ENCODE results near the gene KRTAP5-1.
A peak's percentile ranks its signal among the peaks of the same experiment; 100 is the strongest.
"Not testable (repeated sequence)": the region's sequence is repeated elsewhere in the genome, so short reads cannot be mapped to it uniquely, and the experiment has no call there.

KRTAP5-1 gene

GRCh38 chr11:1597994-1598380 lies 12.9 kb upstream of the KRTAP5-1 start, which contains the start of gene KRTAP5-2:
Gene KRTAP5-2, minus strand, starts transcription at chr11:1598294. Its CDS starts 44 bp downstream, at chr11:1598250.
- no CpG with 5 or more reads among the region's 4 CpGs for WGBS, 2 donors (ENCODE audit: extremely low coverage in 2 of 2, insufficient read length in 2 of 2, insufficient replicate concordance in 1 of 2)
- DNase-seq (ENCODE audit: low spot score) = no peak
- Histone ChIP-seq H4K91ac (ENCODE audit: low read depth, low read length, poor library complexity) (no peak within 1 kb of the TSS), H2BK15ac (ENCODE audit: low read length) (no peak within 1 kb of the TSS), H3K9me3 (replicated peaks in 1 of 2; ENCODE audit: control insufficient read depth in 2 of 2, insufficient read depth in 1 of 2, low read depth in 1 of 2, low read length in 2 of 2) (no peaks in the 10 kb centered on the region), H3K27ac (replicated peaks; ENCODE audit: low read length) (no peak within 1 kb of the TSS), H2BK5ac (ENCODE audit: low read length) (no peak within 1 kb of the TSS), H3K18ac (ENCODE audit: low read length) (no peak within 1 kb of the TSS), H2AFZ (ENCODE audit: low read length) (no peak within 1 kb of the TSS), H3K4me3 (ENCODE audit: low read length in 2 of 2) (no peak within 1 kb of the TSS), H3K27me3 (ENCODE audit: control insufficient read depth in 3 of 3, insufficient read depth in 3 of 3, low read depth in 1 of 3, low read length in 3 of 3) (peaks cover 0 to 22% (median 11%) of the 10 kb centered on the region in 3 experiments), H2BK12ac (ENCODE audit: low read length) (no peak within 1 kb of the TSS), H2AK5ac (ENCODE audit: low read depth, low read length) (no peak within 1 kb of the TSS), H3K9ac (ENCODE audit: low read depth, low read length, poor library complexity) (peak within 1 kb of the TSS; percentile 60), H3K36me3 (replicated peaks in 1 of 2; ENCODE audit: control insufficient read depth in 2 of 2, insufficient read depth in 2 of 2, low read length in 2 of 2) (no peaks in the 10 kb centered on the region), H3K4ac (ENCODE audit: low read length) (no peak within 1 kb of the TSS), H2BK120ac (ENCODE audit: low read depth, low read length) (no peak within 1 kb of the TSS), H3K4me1 (ENCODE audit: control insufficient read depth in 2 of 2, insufficient read depth in 1 of 2, low read depth in 1 of 2, low read length in 2 of 2) (no peaks in the 10 kb centered on the region), H4K8ac (ENCODE audit: low read depth, low read length) (peak within 1 kb of the TSS; percentile 43), H3K14ac (ENCODE audit: low read length) (no peak within 1 kb of the TSS), H3K4me2 (ENCODE audit: insufficient read depth, low read length, poor library complexity, severe bottlenecking) (no peak within 1 kb of the TSS), H3K79me1 (ENCODE audit: low read depth, low read length) (no peaks in the 10 kb centered on the region), H3K23ac (ENCODE audit: low read depth, low read length, poor library complexity) (peak within 1 kb of the TSS; percentile 65)

- Histone ChIP-seq H3K4ac (ENCODE audit: low read length) (no peak overlapping the region), H2BK5ac (ENCODE audit: low read length) (no peak overlapping the region), H3K4me1 (ENCODE audit: control insufficient read depth in 2 of 2, insufficient read depth in 1 of 2, low read depth in 1 of 2, low read length in 2 of 2) (no peaks in the 10 kb centered on the region), H3K14ac (ENCODE audit: low read length) (no peak overlapping the region), H3K27me3 (ENCODE audit: control insufficient read depth in 3 of 3, insufficient read depth in 3 of 3, low read depth in 1 of 3, low read length in 3 of 3) (peaks cover 0 to 25% (median 11%) of the 10 kb centered on the region in 3 experiments), H3K4me3 (ENCODE audit: low read length in 2 of 2) (no peak overlapping the region), H2BK12ac (ENCODE audit: low read length) (no peak overlapping the region), H2AFZ (ENCODE audit: low read length) (no peak overlapping the region), H3K9me3 (replicated peaks in 1 of 2; ENCODE audit: control insufficient read depth in 2 of 2, insufficient read depth in 1 of 2, low read depth in 1 of 2, low read length in 2 of 2) (no peaks in the 10 kb centered on the region), H4K8ac (ENCODE audit: low read depth, low read length) (peak overlapping the region; percentile 43), H3K9ac (ENCODE audit: low read depth, low read length, poor library complexity) (peak overlapping the region; percentile 60), H3K79me1 (ENCODE audit: low read depth, low read length) (no peaks in the 10 kb centered on the region), H3K36me3 (replicated peaks in 1 of 2; ENCODE audit: control insufficient read depth in 2 of 2, insufficient read depth in 2 of 2, low read length in 2 of 2) (no peaks in the 10 kb centered on the region), H2BK15ac (ENCODE audit: low read length) (no peak overlapping the region), H2AK5ac (ENCODE audit: low read depth, low read length) (no peak overlapping the region), H4K91ac (ENCODE audit: low read depth, low read length, poor library complexity) (no peak overlapping the region), H3K27ac (replicated peaks; ENCODE audit: low read length) (no peak overlapping the region), H3K18ac (ENCODE audit: low read length) (no peak overlapping the region), H2BK120ac (ENCODE audit: low read depth, low read length) (no peak overlapping the region), H3K23ac (ENCODE audit: low read depth, low read length, poor library complexity) (peak overlapping the region; percentile 65), H3K4me2 (ENCODE audit: insufficient read depth, low read length, poor library complexity, severe bottlenecking) (no peak overlapping the region)
- DNase-seq (ENCODE audit: low spot score) = no peak
- WGBS, 2 donors (ENCODE audit: extremely low coverage in 2 of 2, insufficient read length in 2 of 2, insufficient replicate concordance in 1 of 2) = no CpG with 5 or more reads among the region's 10 CpGs
Measured at GRCh38 chr11:1597331-1597993, 12.4 kb upstream of the KRTAP5-1 start.

- H2AK5ac ChIP-seq (ENCODE audit: low read depth, low read length); H3K4ac ChIP-seq (ENCODE audit: low read length); H4K91ac ChIP-seq (ENCODE audit: low read depth, low read length, poor library complexity); H2BK12ac ChIP-seq (ENCODE audit: low read length); H3K9ac ChIP-seq (ENCODE audit: low read depth, low read length, poor library complexity); H3K23ac ChIP-seq (ENCODE audit: low read depth, low read length, poor library complexity); H3K4me2 ChIP-seq (ENCODE audit: insufficient read depth, low read length, poor library complexity, severe bottlenecking); H4K8ac ChIP-seq (ENCODE audit: low read depth, low read length); H2BK120ac ChIP-seq (ENCODE audit: low read depth, low read length); H3K79me1 ChIP-seq (ENCODE audit: low read depth, low read length); DNase-seq (ENCODE audit: low spot score); H3K4me1 ChIP-seq (ENCODE audit: control insufficient read depth in 2 of 2, insufficient read depth in 1 of 2, low read depth in 1 of 2, low read length in 2 of 2); H3K4me3 ChIP-seq (ENCODE audit: low read length in 2 of 2); H3K27ac ChIP-seq (replicated peaks; ENCODE audit: low read length); H3K9me3 ChIP-seq (replicated peaks in 1 of 2; ENCODE audit: control insufficient read depth in 2 of 2, insufficient read depth in 1 of 2, low read depth in 1 of 2, low read length in 2 of 2); H3K36me3 ChIP-seq (replicated peaks in 1 of 2; ENCODE audit: control insufficient read depth in 2 of 2, insufficient read depth in 2 of 2, low read length in 2 of 2); H3K14ac ChIP-seq (ENCODE audit: low read length); H2BK5ac ChIP-seq (ENCODE audit: low read length); H2BK15ac ChIP-seq (ENCODE audit: low read length): not testable (repeated sequence)
- WGBS, 2 donors (ENCODE audit: extremely low coverage in 2 of 2, insufficient read length in 2 of 2, insufficient replicate concordance in 1 of 2) = no CpG with 5 or more reads among the region's 19 CpGs
- Histone ChIP-seq H3K27me3 (ENCODE audit: control insufficient read depth in 3 of 3, insufficient read depth in 3 of 3, low read depth in 1 of 3, low read length in 3 of 3) (peaks cover 0 to 27% (median 11%) of the 10 kb centered on the region in 3 experiments), H3K18ac (ENCODE audit: low read length) (peak overlapping the region; percentile 13), H2AFZ (ENCODE audit: low read length) (peak overlapping the region; percentile 50)
Measured at GRCh38 chr11:1596576-1597121, 11.6 kb upstream of the KRTAP5-1 start.

GRCh38 chr11:1595994-1596575 lies 11.0 kb upstream of the KRTAP5-1 start:
- H3K27me3 ChIP-seq (ENCODE audit: control insufficient read depth in 3 of 3, insufficient read depth in 3 of 3, low read depth in 1 of 3, low read length in 3 of 3) = peaks cover 0 to 27% (median 11%) of the 10 kb centered on the region in 3 experiments
- H3K4me1 ChIP-seq (ENCODE audit: control insufficient read depth in 2 of 2, insufficient read depth in 1 of 2, low read depth in 1 of 2, low read length in 2 of 2); H3K4ac ChIP-seq (ENCODE audit: low read length); H2BK15ac ChIP-seq (ENCODE audit: low read length); DNase-seq (ENCODE audit: low spot score); H4K8ac ChIP-seq (ENCODE audit: low read depth, low read length); H3K4me3 ChIP-seq (ENCODE audit: low read length in 2 of 2); H3K9me3 ChIP-seq (replicated peaks in 1 of 2; ENCODE audit: control insufficient read depth in 2 of 2, insufficient read depth in 1 of 2, low read depth in 1 of 2, low read length in 2 of 2); H2BK5ac ChIP-seq (ENCODE audit: low read length); H3K4me2 ChIP-seq (ENCODE audit: insufficient read depth, low read length, poor library complexity, severe bottlenecking); H3K27ac ChIP-seq (replicated peaks; ENCODE audit: low read length); H2BK120ac ChIP-seq (ENCODE audit: low read depth, low read length); H2AFZ ChIP-seq (ENCODE audit: low read length); H2AK5ac ChIP-seq (ENCODE audit: low read depth, low read length); H3K18ac ChIP-seq (ENCODE audit: low read length); H3K36me3 ChIP-seq (replicated peaks in 1 of 2; ENCODE audit: control insufficient read depth in 2 of 2, insufficient read depth in 2 of 2, low read length in 2 of 2); H3K79me1 ChIP-seq (ENCODE audit: low read depth, low read length); H3K9ac ChIP-seq (ENCODE audit: low read depth, low read length, poor library complexity); H4K91ac ChIP-seq (ENCODE audit: low read depth, low read length, poor library complexity); H3K23ac ChIP-seq (ENCODE audit: low read depth, low read length, poor library complexity); H2BK12ac ChIP-seq (ENCODE audit: low read length); H3K14ac ChIP-seq (ENCODE audit: low read length): not testable (repeated sequence)
- no CpG with 5 or more reads among the region's 11 CpGs for WGBS, 2 donors (ENCODE audit: extremely low coverage in 2 of 2, insufficient read length in 2 of 2, insufficient replicate concordance in 1 of 2)

Data from neuronal stem cell (in vitro differentiated cells).